Trophoblast cell (in vitro differentiated cells and primary cell): Measurements from ENCODE around the gene ZNF366.

ENCODE experiments used
- DNase-seq, 2 donors: peaks; one replicate each; pipeline ENCODE4 v3.0.0-alpha.2; 2016
- H2AFZ ChIP-seq: 2 replicates; pipeline ENCODE4 v1.6.1; 2013; ENCODE audit warnings: low read length, moderate library complexity, mild to moderate bottlenecking; ENCODE audit not compliant: insufficient read depth, poor library complexity
- H2AK5ac ChIP-seq: 2 replicates; pipeline ENCODE4 v1.6.1; 2013; ENCODE audit warnings: mild to moderate bottlenecking, low read length
- H2BK120ac ChIP-seq: 2 replicates; pipeline ENCODE4 v1.6.1; 2013; ENCODE audit warnings: low read length, mild to moderate bottlenecking, moderate library complexity; ENCODE audit not compliant: insufficient read depth, poor library complexity
- H2BK12ac ChIP-seq: 2 replicates; pipeline ENCODE4 v1.6.1; 2013; ENCODE audit warnings: mild to moderate bottlenecking, low read length, moderate library complexity
- H2BK5ac ChIP-seq: 2 replicates; pipeline ENCODE4 v1.6.1; 2013; ENCODE audit warnings: low read length, low read depth, moderate library complexity, mild to moderate bottlenecking; ENCODE audit not compliant: poor library complexity
- H3K14ac ChIP-seq: 2 replicates; pipeline ENCODE4 v1.6.1; 2013; ENCODE audit warnings: mild to moderate bottlenecking, low read length
- H3K18ac ChIP-seq: 2 replicates; pipeline ENCODE4 v1.6.1; 2013; ENCODE audit warnings: mild to moderate bottlenecking, low read length
- H3K23ac ChIP-seq: 2 replicates; pipeline ENCODE4 v1.6.1; 2013; ENCODE audit warnings: low read length
- H3K27ac ChIP-seq: 2 replicates; pipeline ENCODE4 v1.5.1; 2013; ENCODE audit warnings: low read depth, mild to moderate bottlenecking, inconsistent platforms, low read length, moderate library complexity
- H3K27me3 ChIP-seq: 2 replicates; pipeline ENCODE4 v1.6.1; 2013; ENCODE audit warnings: inconsistent platforms, mild to moderate bottlenecking, low read length, moderate library complexity; ENCODE audit not compliant: insufficient read depth
- H3K36me3 ChIP-seq, 2 experiments: 1 replicate in 1 of 2; 2 replicates in 1 of 2; pipeline ENCODE4 v1.6.1; 2013; ENCODE audit warnings: low read length in 2 of 2, mild to moderate bottlenecking in 2 of 2, moderate library complexity in 1 of 2; ENCODE audit not compliant: insufficient read depth in 2 of 2, control insufficient read depth in 1 of 2
- H3K4ac ChIP-seq: 2 replicates; pipeline ENCODE4 v1.6.1; 2013; ENCODE audit warnings: low read depth, mild to moderate bottlenecking, low read length, moderate library complexity
- H3K4me1 ChIP-seq, 2 experiments: 1 replicate in 1 of 2; 2 replicates in 1 of 2; pipeline ENCODE4 v1.6.1; 2013; ENCODE audit warnings: low read length in 2 of 2, mild to moderate bottlenecking in 2 of 2, moderate library complexity in 1 of 2; ENCODE audit not compliant: insufficient read depth in 2 of 2, control insufficient read depth in 1 of 2
- H3K4me2 ChIP-seq: 2 replicates; pipeline ENCODE4 v1.6.1; 2013; ENCODE audit warnings: inconsistent platforms, mild to moderate bottlenecking, low read length, moderate library complexity
- H3K4me3 ChIP-seq: 2 replicates; pipeline ENCODE4 v1.5.1; 2013; ENCODE audit warnings: mild to moderate bottlenecking, low read depth, low read length, inconsistent platforms
- H3K79me1 ChIP-seq: one replicate; pipeline ENCODE4 v1.6.1; 2013; ENCODE audit warnings: low read length
- H3K79me2 ChIP-seq: 2 replicates; pipeline ENCODE4 v1.6.1; 2013; ENCODE audit warnings: low read length, mild to moderate bottlenecking; ENCODE audit not compliant: control insufficient read depth, insufficient read depth, poor library complexity
- H3K9ac ChIP-seq: 2 replicates; pipeline ENCODE4 v1.6.1; 2013; ENCODE audit warnings: mild to moderate bottlenecking, low read length
- H3K9me3 ChIP-seq: 2 replicates; pipeline ENCODE4 v1.6.1; 2013; ENCODE audit warnings: low read depth, mild to moderate bottlenecking, control low read depth, inconsistent platforms, low read length; ENCODE audit not compliant: insufficient read depth
- H4K12ac ChIP-seq: 2 replicates; pipeline ENCODE4 v1.6.1; 2013; ENCODE audit warnings: low read depth, mild to moderate bottlenecking, low read length, moderate library complexity
- H4K8ac ChIP-seq: 2 replicates; pipeline ENCODE4 v1.6.1; 2013; ENCODE audit warnings: low read depth, mild to moderate bottlenecking, low read length, moderate library complexity
- H4K91ac ChIP-seq: one replicate; pipeline ENCODE4 v1.6.1; 2013; ENCODE audit warnings: low read depth, mild to moderate bottlenecking, low read length, moderate library complexity
- WGBS: extraction: QIAGEN DNeasy Blood & Tissue Kit; methylation state at CpG from one replicate; pipeline ENCODE4 v1.1.7; 2013; ENCODE audit warnings: missing lambda C conversion rate; ENCODE audit not compliant: insufficient read length, insufficient coverage; ENCODE audit errors: extremely low coverage; 5-methylcytosine and 5-hydroxymethylcytosine counted together

Gene ZNF366

DNA sequence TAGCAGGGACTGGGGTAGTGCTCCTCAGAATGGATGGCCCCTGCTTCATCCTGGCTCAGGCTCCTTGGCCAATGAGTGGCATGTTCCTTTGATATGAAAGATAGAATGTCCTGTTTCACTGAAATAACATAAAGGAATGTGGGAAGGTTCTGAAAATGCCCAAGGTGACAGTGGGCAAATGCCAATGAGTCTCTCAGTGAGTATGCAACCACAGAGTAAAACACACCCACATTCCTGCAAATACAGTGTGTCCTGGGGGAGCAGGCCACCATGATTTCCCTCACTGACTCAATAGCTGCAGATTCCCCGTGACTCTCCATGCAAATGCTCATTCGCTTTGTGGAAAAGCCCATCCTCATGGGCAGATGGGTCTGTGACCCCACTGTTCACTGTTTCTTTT is 36.4 kb downstream of the ZNF366 start:
- no peak overlapping the region for H2BK120ac ChIP-seq
- H4K12ac ChIP-seq, result no peak overlapping the region
- H4K91ac ChIP-seq, result no peak overlapping the region
- no peak overlapping the region for H3K4ac ChIP-seq
- H3K23ac ChIP-seq, result no peak overlapping the region
- no peak overlapping the region for H3K27ac ChIP-seq
- no peak overlapping the region for H3K9ac ChIP-seq
- no peak overlapping the region for H3K14ac ChIP-seq
- peaks cover 2% of the 10 kb centered on the region for H3K79me1 ChIP-seq
- H2AFZ ChIP-seq, result no peak overlapping the region
- no peak overlapping the region for H3K4me2 ChIP-seq
- peaks cover 3 to 5% of the 10 kb centered on the region in 2 experiments for H3K4me1 ChIP-seq
- no peak overlapping the region for H3K4me3 ChIP-seq
- H4K8ac ChIP-seq, result no peak overlapping the region
- DNase-seq, result peak in 1 of 2 donors; percentile 50
- H3K9me3 ChIP-seq, result no peaks in the 10 kb centered on the region
- H3K36me3 ChIP-seq, result no peaks in the 10 kb centered on the region
- H3K18ac ChIP-seq, result no peak overlapping the region
- no peaks in the 10 kb centered on the region for H3K79me2 ChIP-seq
- H2AK5ac ChIP-seq, result no peak overlapping the region
- no peak overlapping the region for H2BK5ac ChIP-seq
- no peak overlapping the region for H2BK12ac ChIP-seq
- no CpG with 5 or more reads among the region's 2 CpGs for WGBS
- H3K27me3 ChIP-seq, result no peaks in the 10 kb centered on the region

DNA sequence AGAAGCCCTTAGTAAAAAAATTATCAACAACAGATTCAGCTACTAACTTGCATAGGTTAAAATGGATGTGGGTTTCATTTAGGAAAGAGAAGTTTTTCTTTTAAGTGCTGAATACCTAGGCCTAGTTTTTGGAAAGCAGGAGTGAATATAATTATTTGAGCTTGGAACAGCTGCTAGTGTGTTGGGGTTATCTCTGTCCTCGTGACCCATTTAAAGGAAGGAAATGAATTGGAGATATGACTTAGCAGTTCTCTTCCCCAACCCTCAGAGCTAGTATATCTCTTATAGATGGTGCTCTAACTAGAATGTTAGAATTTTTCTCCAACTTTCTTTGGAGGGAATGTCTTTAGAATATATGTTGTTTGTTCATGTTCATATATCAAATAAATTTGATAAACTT is 38.6 kb downstream of the ZNF366 start:
- Histone ChIP-seq H3K9me3 (no peaks in the 10 kb centered on the region), H2AFZ (no peak overlapping the region), H3K14ac (no peak overlapping the region), H2AK5ac (no peak overlapping the region), H3K36me3 (no peaks in the 10 kb centered on the region), H4K91ac (no peak overlapping the region), H3K4me3 (no peak overlapping the region), H3K27me3 (no peaks in the 10 kb centered on the region), H2BK120ac (no peak overlapping the region), H3K4me1 (peaks cover 3 to 8% of the 10 kb centered on the region in 2 experiments), H3K79me1 (peaks cover 6% of the 10 kb centered on the region), H3K4me2 (no peak overlapping the region), H3K4ac (no peak overlapping the region), H4K12ac (no peak overlapping the region), H3K27ac (no peak overlapping the region), H3K18ac (no peak overlapping the region), H2BK12ac (no peak overlapping the region), H3K9ac (no peak overlapping the region), H3K79me2 (no peaks in the 10 kb centered on the region), H4K8ac (no peak overlapping the region), H2BK5ac (no peak overlapping the region), H3K23ac (no peak overlapping the region)
- WGBS, result no CpG with 5 or more reads among the region's 1 CpG
- DNase-seq, result no peak

DNA sequence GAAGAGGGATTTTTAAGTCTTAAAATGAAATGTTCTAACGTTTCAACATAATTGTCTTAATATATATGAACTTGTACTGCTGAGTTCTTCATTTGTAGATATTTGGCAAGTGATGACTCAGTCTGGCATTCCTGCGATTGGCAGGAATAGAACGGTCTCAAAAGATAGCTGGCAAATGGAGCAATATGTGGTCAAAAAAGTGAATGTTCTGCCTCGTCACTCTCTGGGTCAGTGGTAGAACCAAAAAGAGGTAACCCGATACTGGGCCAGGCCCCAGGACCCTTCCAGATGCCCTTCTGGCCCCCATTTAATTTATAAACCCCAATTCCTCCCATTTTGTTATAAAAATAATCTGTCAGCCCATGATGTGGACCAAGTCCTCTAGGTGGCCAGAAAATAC is 39.2 kb downstream of the ZNF366 start:
- no peaks in the 10 kb centered on the region for H3K36me3 ChIP-seq
- no peak overlapping the region for H3K18ac ChIP-seq
- no peak overlapping the region for H3K4me3 ChIP-seq
- no peaks in the 10 kb centered on the region for H3K79me2 ChIP-seq
- H3K27me3 ChIP-seq, result no peaks in the 10 kb centered on the region
- H3K4ac ChIP-seq, result no peak overlapping the region
- H2AK5ac ChIP-seq, result no peak overlapping the region
- H3K9ac ChIP-seq, result no peak overlapping the region
- no peak overlapping the region for H2AFZ ChIP-seq
- H3K4me2 ChIP-seq, result no peak overlapping the region
- peaks cover 6% of the 10 kb centered on the region for H3K79me1 ChIP-seq
- no peaks in the 10 kb centered on the region for H3K9me3 ChIP-seq
- no peak overlapping the region for H3K23ac ChIP-seq
- peak overlapping the region; percentile 69 for H4K91ac ChIP-seq
- peak; percentile 18 to 64 for DNase-seq
- H3K14ac ChIP-seq, result no peak overlapping the region
- peaks cover 3 to 8% of the 10 kb centered on the region in 2 experiments for H3K4me1 ChIP-seq
- no peak overlapping the region for H3K27ac ChIP-seq
- no peak overlapping the region for H2BK120ac ChIP-seq
- WGBS, result no CpG with 5 or more reads among the region's 5 CpGs
- no peak overlapping the region for H4K12ac ChIP-seq
- no peak overlapping the region for H2BK12ac ChIP-seq
- H2BK5ac ChIP-seq, result peak overlapping the region; percentile 41
- H4K8ac ChIP-seq, result no peak overlapping the region

DNA sequence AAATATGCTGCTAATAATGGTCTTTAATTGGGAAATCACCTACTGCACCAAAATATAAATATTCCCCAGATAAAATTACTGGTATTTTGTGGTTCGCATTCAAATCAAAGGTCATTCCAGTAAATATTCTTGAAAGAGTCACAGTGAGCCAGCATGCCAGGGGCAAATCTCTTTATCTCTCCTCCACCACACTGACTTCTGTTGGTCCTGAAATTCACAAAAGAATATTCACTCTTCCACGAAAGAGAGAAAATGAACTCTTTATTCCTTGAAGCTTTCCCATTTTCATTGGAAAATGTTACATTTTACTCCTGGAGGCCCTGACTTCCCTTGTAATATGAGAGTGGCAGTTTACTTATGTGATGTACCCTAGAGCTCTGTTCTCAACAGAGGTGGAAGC is 39.7 kb downstream of the ZNF366 start:
- Histone ChIP-seq H3K27ac (no peak overlapping the region), H3K4me1 (peaks cover 3 to 8% of the 10 kb centered on the region in 2 experiments), H3K4me2 (no peak overlapping the region), H2AK5ac (no peak overlapping the region), H3K4me3 (no peak overlapping the region), H4K12ac (no peak overlapping the region), H2BK12ac (no peak overlapping the region), H4K91ac (no peak overlapping the region), H2BK120ac (peak overlapping the region; percentile 23), H3K9ac (no peak overlapping the region), H2AFZ (no peak overlapping the region), H3K23ac (no peak overlapping the region), H3K27me3 (no peaks in the 10 kb centered on the region), H3K9me3 (no peaks in the 10 kb centered on the region), H3K18ac (no peak overlapping the region), H3K4ac (no peak overlapping the region), H2BK5ac (peak overlapping the region; percentile 47), H3K79me1 (peaks cover 6% of the 10 kb centered on the region), H3K79me2 (no peaks in the 10 kb centered on the region), H3K14ac (no peak overlapping the region), H3K36me3 (no peaks in the 10 kb centered on the region), H4K8ac (no peak overlapping the region)
- DNase-seq, result peak in 1 of 2 donors; percentile 42
- no CpG with 5 or more reads among the region's 2 CpGs for WGBS
